Stomach smooth muscle (tissue), 2 donors: ENCODE measurements around the gene HPS4.
A peak's percentile ranks its signal among the peaks of the same experiment; 100 is the strongest.

Experiments
- H3K27ac ChIP-seq: one replicate; pipeline ENCODE4 v1.7.0; 2013; ENCODE audit warnings: mild to moderate bottlenecking, low read length, inconsistent platforms
- H3K27me3 ChIP-seq, 2 donors: one replicate each; pipeline ENCODE4 v1.7.0; 2013; ENCODE audit warnings: low read length in 2 of 2; ENCODE audit not compliant: insufficient read depth in 2 of 2, control insufficient read depth in 1 of 2
- H3K36me3 ChIP-seq, 2 donors: one replicate each; pipeline ENCODE4 v1.7.0; 2013; ENCODE audit warnings: low read length in 2 of 2; ENCODE audit not compliant: control insufficient read depth in 2 of 2, insufficient read depth in 2 of 2
- H3K4me1 ChIP-seq: one replicate; pipeline ENCODE4 v1.7.0; 2013; ENCODE audit warnings: low read length; ENCODE audit not compliant: control insufficient read depth, insufficient read depth
- H3K4me3 ChIP-seq, 2 donors: one replicate each; pipeline ENCODE4 v1.7.0; 2013; ENCODE audit warnings: low read length in 2 of 2
- H3K9ac ChIP-seq, 2 donors: one replicate each; pipeline ENCODE4 v1.7.0; 2013; ENCODE audit warnings: low read length in 2 of 2, mild to moderate bottlenecking in 1 of 2
- H3K9me3 ChIP-seq, 2 donors: one replicate each; pipeline ENCODE4 v1.7.0; 2013; ENCODE audit warnings: low read length in 2 of 2; ENCODE audit not compliant: control insufficient read depth in 2 of 2
- donor health status: healthy.
- donor health status: Pancreatic carcinoma.

Gene HPS4

GRCh38 chr22:26481694-26482093, 1.9 kb downstream of the HPS4 start:
- Histone ChIP-seq H3K4me3 (no peak overlapping the region), H3K9me3 (no peaks in the 10 kb centered on the region), H3K9ac (no peak overlapping the region), H3K36me3 (peaks cover 10 to 19% of the 10 kb centered on the region in 2 donors), H3K27me3 (no peaks in the 10 kb centered on the region), H3K4me1 (peaks cover 35% of the 10 kb centered on the region), H3K27ac (no peak overlapping the region)

- Histone ChIP-seq H3K4me1 (peaks cover 35% of the 10 kb centered on the region), H3K27ac (no peak overlapping the region), H3K36me3 (peaks cover 12 to 22% of the 10 kb centered on the region in 2 donors), H3K4me3 (no peak overlapping the region), H3K27me3 (no peaks in the 10 kb centered on the region), H3K9me3 (no peaks in the 10 kb centered on the region), H3K9ac (no peak overlapping the region)
Measured at GRCh38 chr22:26481112-26481693, 2.4 kb downstream of the HPS4 start.

GRCh38 chr22:26480611-26480932, 3.0 kb downstream of the HPS4 start:
- peaks cover 12 to 24% of the 10 kb centered on the region in 2 donors for H3K36me3 ChIP-seq
- no peak overlapping the region for H3K9ac ChIP-seq
- no peak overlapping the region for H3K27ac ChIP-seq
- no peaks in the 10 kb centered on the region for H3K27me3 ChIP-seq
- H3K4me1 ChIP-seq, result peaks cover 33% of the 10 kb centered on the region
- peak overlapping the region in 1 of 2 donors; percentile 29 for H3K4me3 ChIP-seq
- H3K9me3 ChIP-seq, result no peaks in the 10 kb centered on the region

GRCh38 chr22:26479792-26480610, 3.6 kb downstream of the HPS4 start:
- no peak overlapping the region for H3K9ac ChIP-seq
- H3K27ac ChIP-seq, result no peak overlapping the region
- H3K36me3 ChIP-seq, result peaks cover 12 to 24% of the 10 kb centered on the region in 2 donors
- H3K27me3 ChIP-seq, result no peaks in the 10 kb centered on the region
- peaks cover 29% of the 10 kb centered on the region for H3K4me1 ChIP-seq
- peak overlapping the region in 1 of 2 donors; percentile 29 for H3K4me3 ChIP-seq
- H3K9me3 ChIP-seq, result no peaks in the 10 kb centered on the region

GRCh38 chr22:26479043-26479791, 4.4 kb downstream of the HPS4 start:
- Histone ChIP-seq H3K4me3 (no peak overlapping the region), H3K9ac (no peak overlapping the region), H3K27ac (no peak overlapping the region), H3K27me3 (no peaks in the 10 kb centered on the region), H3K36me3 (peaks cover 17 to 28% of the 10 kb centered on the region in 2 donors), H3K4me1 (peaks cover 22% of the 10 kb centered on the region), H3K9me3 (no peaks in the 10 kb centered on the region)

- H3K9ac ChIP-seq, result no peak overlapping the region
- H3K4me1 ChIP-seq, result peaks cover 13% of the 10 kb centered on the region
- no peaks in the 10 kb centered on the region for H3K9me3 ChIP-seq
- no peaks in the 10 kb centered on the region for H3K27me3 ChIP-seq
- no peak overlapping the region for H3K4me3 ChIP-seq
- H3K36me3 ChIP-seq, result peaks cover 26 to 37% of the 10 kb centered on the region in 2 donors
- H3K27ac ChIP-seq, result no peak overlapping the region
Measured at GRCh38 chr22:26477341-26477731, 6.2 kb downstream of the HPS4 start.

- H3K9me3 ChIP-seq, result no peaks in the 10 kb centered on the region
- H3K36me3 ChIP-seq, result peaks cover 31 to 41% of the 10 kb centered on the region in 2 donors
- H3K27ac ChIP-seq, result no peak overlapping the region
- H3K27me3 ChIP-seq, result no peaks in the 10 kb centered on the region
- H3K4me1 ChIP-seq, result peaks cover 13% of the 10 kb centered on the region
- no peak overlapping the region for H3K9ac ChIP-seq
- H3K4me3 ChIP-seq, result no peak overlapping the region
Measured at GRCh38 chr22:26476705-26477340, 6.8 kb downstream of the HPS4 start.

- Histone ChIP-seq H3K27me3 (no peaks in the 10 kb centered on the region), H3K36me3 (peaks cover 41 to 55% of the 10 kb centered on the region in 2 donors), H3K9ac (no peak overlapping the region), H3K27ac (no peak overlapping the region), H3K9me3 (no peaks in the 10 kb centered on the region), H3K4me1 (peaks cover 3% of the 10 kb centered on the region), H3K4me3 (no peak overlapping the region)
Measured at GRCh38 chr22:26474682-26475081, 8.9 kb downstream of the HPS4 start.

- no peak overlapping the region for H3K4me3 ChIP-seq
- no peaks in the 10 kb centered on the region for H3K9me3 ChIP-seq
- H3K27me3 ChIP-seq, result no peaks in the 10 kb centered on the region
- no peak overlapping the region for H3K27ac ChIP-seq
- no peaks in the 10 kb centered on the region for H3K4me1 ChIP-seq
- no peak overlapping the region for H3K9ac ChIP-seq
- H3K36me3 ChIP-seq, result peaks cover 51 to 54% of the 10 kb centered on the region in 2 donors
Measured at GRCh38 chr22:26471522-26471921, 12.1 kb downstream of the HPS4 start.

- H3K36me3 ChIP-seq, result peaks cover 57 to 59% of the 10 kb centered on the region in 2 donors
- H3K27me3 ChIP-seq, result no peaks in the 10 kb centered on the region
- H3K9me3 ChIP-seq, result no peaks in the 10 kb centered on the region
- H3K27ac ChIP-seq, result no peak overlapping the region
- no peak overlapping the region for H3K4me3 ChIP-seq
- no peaks in the 10 kb centered on the region for H3K4me1 ChIP-seq
- no peak overlapping the region for H3K9ac ChIP-seq
Measured at GRCh38 chr22:26470807-26471206, 12.8 kb downstream of the HPS4 start.
